Central memory CD8-positive, alpha-beta T cell (primary cell): ENCODE data around the gene KCNH8.

Source experiments
- ATAC-seq: fragments of 150-1000 bp; cut with Tn5 transposase; replicated peaks from 2 replicates; pipeline ENCODE4 v1.10.0; 2022; ENCODE audit warnings: mild to moderate bottlenecking, moderate FRiP score, moderate number of reproducible peaks; ENCODE audit not compliant: poor library complexity, severe bottlenecking; ENCODE audit errors: extremely low read depth
- DNase-seq, 2 donors: peaks; one replicate each; pipeline ENCODE4 v3.0.0; 2021; ENCODE audit warnings: low spot score in 2 of 2
- H3K27ac Mint-ChIP-seq: one replicate; pipeline ENCODE4 v1.8.0; 2022; ENCODE audit warnings: low read depth, mild to moderate bottlenecking, moderate library complexity, mixed read lengths
- H3K27me3 Mint-ChIP-seq: one replicate; pipeline ENCODE4 v1.8.0; 2022; ENCODE audit warnings: mixed read lengths
- H3K36me3 Mint-ChIP-seq: one replicate; pipeline ENCODE4 v1.8.0; 2022; ENCODE audit warnings: mild to moderate bottlenecking, moderate library complexity, mixed read lengths; ENCODE audit not compliant: insufficient read depth
- H3K4me1 Mint-ChIP-seq: one replicate; pipeline ENCODE4 v1.8.0; 2022; ENCODE audit warnings: mixed read lengths
- H3K4me3 Mint-ChIP-seq: one replicate; pipeline ENCODE4 v1.8.0; 2022; ENCODE audit warnings: mild to moderate bottlenecking, moderate library complexity, mixed read lengths
- H3K9me3 Mint-ChIP-seq: one replicate; pipeline ENCODE4 v1.8.0; 2022; ENCODE audit warnings: mixed read lengths

KCNH8 gene

GRCh38 chr3:19427422-19428149, 279.3 kb downstream of the KCNH8 start:
- no peaks in the 10 kb centered on the region for H3K27me3 Mint-ChIP-seq
- no peaks in the 10 kb centered on the region for H3K4me1 Mint-ChIP-seq
- H3K9me3 Mint-ChIP-seq: peaks cover 21% of the 10 kb centered on the region
- DNase-seq (no peak), ATAC-seq (no peak)
- H3K27ac Mint-ChIP-seq: no peak overlapping the region
- H3K36me3 Mint-ChIP-seq: no peaks in the 10 kb centered on the region
- no peak overlapping the region for H3K4me3 Mint-ChIP-seq

- DNase-seq: no peak
- no peaks in the 10 kb centered on the region for H3K4me1 Mint-ChIP-seq
- H3K27ac Mint-ChIP-seq: no peak overlapping the region
- H3K4me3 Mint-ChIP-seq: no peak overlapping the region
- no peak for ATAC-seq
- no peaks in the 10 kb centered on the region for H3K27me3 Mint-ChIP-seq
- no peaks in the 10 kb centered on the region for H3K36me3 Mint-ChIP-seq
- peaks cover 21% of the 10 kb centered on the region for H3K9me3 Mint-ChIP-seq
Measured at GRCh38 chr3:19428729-19429128, 280.4 kb downstream of the KCNH8 start.

GRCh38 chr3:19432669-19433068, 284.4 kb downstream of the KCNH8 start:
- H3K4me3 Mint-ChIP-seq: no peak overlapping the region
- H3K27ac Mint-ChIP-seq: no peak overlapping the region
- no peaks in the 10 kb centered on the region for H3K4me1 Mint-ChIP-seq
- H3K9me3 Mint-ChIP-seq: peaks cover 8% of the 10 kb centered on the region
- H3K27me3 Mint-ChIP-seq: no peaks in the 10 kb centered on the region
- H3K36me3 Mint-ChIP-seq: no peaks in the 10 kb centered on the region
- ATAC-seq (no peak), DNase-seq (no peak)

GRCh38 chr3:19436746-19437145, 288.4 kb downstream of the KCNH8 start:
- no peak overlapping the region for H3K27ac Mint-ChIP-seq
- peaks cover 3% of the 10 kb centered on the region for H3K36me3 Mint-ChIP-seq
- ATAC-seq (no peak), DNase-seq (no peak)
- no peaks in the 10 kb centered on the region for H3K4me1 Mint-ChIP-seq
- no peaks in the 10 kb centered on the region for H3K27me3 Mint-ChIP-seq
- peaks cover 17% of the 10 kb centered on the region for H3K9me3 Mint-ChIP-seq
- no peak overlapping the region for H3K4me3 Mint-ChIP-seq

- Mint-ChIP-seq H3K27ac (no peak overlapping the region), H3K4me1 (no peaks in the 10 kb centered on the region), H3K27me3 (no peaks in the 10 kb centered on the region), H3K9me3 (peaks cover 17% of the 10 kb centered on the region), H3K36me3 (peaks cover 3% of the 10 kb centered on the region), H3K4me3 (no peak overlapping the region)
- DNase-seq (no peak), ATAC-seq (no peak)
Measured at GRCh38 chr3:19439944-19440343, 291.6 kb downstream of the KCNH8 start.

- Mint-ChIP-seq H3K4me3 (no peak overlapping the region), H3K27ac (no peak overlapping the region)
- ATAC-seq: no peak
Measured at GRCh38 chr3:19446138-19446537, 297.8 kb downstream of the KCNH8 start.

GRCh38 chr3:19446687-19447086, 298.4 kb downstream of the KCNH8 start:
- H3K4me1 Mint-ChIP-seq: no peaks in the 10 kb centered on the region
- ATAC-seq: no peak
- H3K27ac Mint-ChIP-seq: no peak overlapping the region
- H3K27me3 Mint-ChIP-seq: no peaks in the 10 kb centered on the region
- no peak overlapping the region for H3K4me3 Mint-ChIP-seq
- H3K9me3 Mint-ChIP-seq: peaks cover 14% of the 10 kb centered on the region
- no peaks in the 10 kb centered on the region for H3K36me3 Mint-ChIP-seq
- no peak for DNase-seq

More at GRCh38 chr3:19446138-19446537, 297.8 kb downstream of the KCNH8 start:
- Mint-ChIP-seq H3K27me3 (no peaks in the 10 kb centered on the region), H3K4me1 (no peaks in the 10 kb centered on the region), H3K36me3 (no peaks in the 10 kb centered on the region), H3K9me3 (peaks cover 12% of the 10 kb centered on the region)
- DNase-seq: no peak

- Mint-ChIP-seq H3K27ac (no peak overlapping the region), H3K4me1 (no peaks in the 10 kb centered on the region), H3K4me3 (no peak overlapping the region), H3K36me3 (no peaks in the 10 kb centered on the region), H3K9me3 (peaks cover 20% of the 10 kb centered on the region), H3K27me3 (no peaks in the 10 kb centered on the region)
- ATAC-seq (no peak), DNase-seq (no peak)
Measured at GRCh38 chr3:19455546-19455945, 307.2 kb downstream of the KCNH8 start.

GRCh38 chr3:19456738-19457137, 308.4 kb downstream of the KCNH8 start:
- H3K36me3 Mint-ChIP-seq: no peaks in the 10 kb centered on the region

GRCh38 chr3:19457449-19457848, 309.1 kb downstream of the KCNH8 start:
- no peak overlapping the region for H3K27ac Mint-ChIP-seq
- H3K4me3 Mint-ChIP-seq: no peak overlapping the region
- H3K9me3 Mint-ChIP-seq: peaks cover 18% of the 10 kb centered on the region
- ATAC-seq: no peak
- H3K27me3 Mint-ChIP-seq: no peaks in the 10 kb centered on the region
- DNase-seq: no peak
- no peaks in the 10 kb centered on the region for H3K4me1 Mint-ChIP-seq
- H3K36me3 Mint-ChIP-seq: no peaks in the 10 kb centered on the region

More at GRCh38 chr3:19456738-19457137, 308.4 kb downstream of the KCNH8 start:
- no peak overlapping the region for H3K4me3 Mint-ChIP-seq
- no peak overlapping the region for H3K27ac Mint-ChIP-seq
- peaks cover 18% of the 10 kb centered on the region for H3K9me3 Mint-ChIP-seq
- DNase-seq: no peak
- no peaks in the 10 kb centered on the region for H3K27me3 Mint-ChIP-seq
- ATAC-seq: no peak
- H3K4me1 Mint-ChIP-seq: no peaks in the 10 kb centered on the region

- DNase-seq (no peak), ATAC-seq (no peak)
- Mint-ChIP-seq H3K36me3 (no peaks in the 10 kb centered on the region), H3K9me3 (peaks cover 11% of the 10 kb centered on the region), H3K4me3 (no peak overlapping the region), H3K27me3 (no peaks in the 10 kb centered on the region), H3K4me1 (no peaks in the 10 kb centered on the region), H3K27ac (no peak overlapping the region)
Measured at GRCh38 chr3:19467761-19468160, 319.5 kb downstream of the KCNH8 start.

- DNase-seq: no peak
- ATAC-seq: no peak
- Mint-ChIP-seq H3K27me3 (no peaks in the 10 kb centered on the region), H3K4me1 (no peaks in the 10 kb centered on the region), H3K27ac (no peak overlapping the region), H3K36me3 (no peaks in the 10 kb centered on the region), H3K4me3 (no peak overlapping the region), H3K9me3 (peaks cover 5% of the 10 kb centered on the region)
Measured at GRCh38 chr3:19471138-19471537, 322.8 kb downstream of the KCNH8 start.

GRCh38 chr3:19473971-19474580, 325.8 kb downstream of the KCNH8 start:
- no peaks in the 10 kb centered on the region for H3K9me3 Mint-ChIP-seq
- H3K4me1 Mint-ChIP-seq: no peaks in the 10 kb centered on the region
- DNase-seq (no peak), ATAC-seq (no peak)
- H3K36me3 Mint-ChIP-seq: no peaks in the 10 kb centered on the region
- no peak overlapping the region for H3K4me3 Mint-ChIP-seq
- H3K27me3 Mint-ChIP-seq: no peaks in the 10 kb centered on the region
- H3K27ac Mint-ChIP-seq: no peak overlapping the region
